Neutrophil (primary cell): ENCODE results near the gene MAP3K13.

Source experiments
- H3K27ac ChIP-seq: fragments of 200-600 bp; sonication (generic); 2 replicates; pipeline ENCODE4 v1.5.1; 2016; ENCODE audit warnings: mild to moderate bottlenecking, moderate library complexity
- H3K27me3 ChIP-seq: fragments of 200-600 bp; sonication (generic); 2 replicates; pipeline ENCODE4 v1.6.0; 2016; ENCODE audit warnings: mild to moderate bottlenecking
- H3K36me3 ChIP-seq: fragments of 200-600 bp; sonication (generic); 2 replicates; pipeline ENCODE4 v1.5.1; 2017
- H3K4me1 ChIP-seq, 2 experiments: fragments of 200-600 bp in 1 of 2; sonication (generic) in 1 of 2; 1 replicate in 1 of 2; 2 replicates in 1 of 2; pipeline versions ENCODE4 v1.5.1 to v1.6.1; 2013 to 2016; ENCODE audit warnings: low read depth in 1 of 2, low read length in 1 of 2, mild to moderate bottlenecking in 1 of 2, moderate library complexity in 1 of 2; ENCODE audit not compliant: control insufficient read depth in 1 of 2, insufficient read depth in 1 of 2
- H3K4me3 ChIP-seq, 2 experiments: fragments of 200-600 bp in 1 of 2; sonication (generic) in 1 of 2; 1 replicate in 1 of 2; 2 replicates in 1 of 2; pipeline ENCODE4 v1.5.1; 2013 to 2016; ENCODE audit warnings: low read depth in 1 of 2, low read length in 1 of 2, mild to moderate bottlenecking in 1 of 2, moderate library complexity in 1 of 2
- H3K9me3 ChIP-seq: fragments of 200-600 bp; sonication (generic); 2 replicates; pipeline ENCODE4 v1.5.1; 2016
- TF ChIP-seq, protein P1 (sequence below): fragments of 200-600 bp; sonication (generic); IDR thresholded peaks from 2 replicates; pipeline ENCODE4 v1.5.1; 2016; ENCODE audit warnings: antibody characterized with exemption

Gene MAP3K13

GRCh38 chr3:185335799-185336198 lies 27.1 kb upstream of the MAP3K13 start:
- Histone ChIP-seq H3K27me3 (no peaks in the 10 kb centered on the region), H3K27ac (no peak overlapping the region), H3K36me3 (no peaks in the 10 kb centered on the region), H3K4me3 (no peak overlapping the region), H3K4me1 (peaks cover 17 to 22% of the 10 kb centered on the region in 2 experiments), H3K9me3 (no peaks in the 10 kb centered on the region)
- TF ChIP-seq, protein P1, sequence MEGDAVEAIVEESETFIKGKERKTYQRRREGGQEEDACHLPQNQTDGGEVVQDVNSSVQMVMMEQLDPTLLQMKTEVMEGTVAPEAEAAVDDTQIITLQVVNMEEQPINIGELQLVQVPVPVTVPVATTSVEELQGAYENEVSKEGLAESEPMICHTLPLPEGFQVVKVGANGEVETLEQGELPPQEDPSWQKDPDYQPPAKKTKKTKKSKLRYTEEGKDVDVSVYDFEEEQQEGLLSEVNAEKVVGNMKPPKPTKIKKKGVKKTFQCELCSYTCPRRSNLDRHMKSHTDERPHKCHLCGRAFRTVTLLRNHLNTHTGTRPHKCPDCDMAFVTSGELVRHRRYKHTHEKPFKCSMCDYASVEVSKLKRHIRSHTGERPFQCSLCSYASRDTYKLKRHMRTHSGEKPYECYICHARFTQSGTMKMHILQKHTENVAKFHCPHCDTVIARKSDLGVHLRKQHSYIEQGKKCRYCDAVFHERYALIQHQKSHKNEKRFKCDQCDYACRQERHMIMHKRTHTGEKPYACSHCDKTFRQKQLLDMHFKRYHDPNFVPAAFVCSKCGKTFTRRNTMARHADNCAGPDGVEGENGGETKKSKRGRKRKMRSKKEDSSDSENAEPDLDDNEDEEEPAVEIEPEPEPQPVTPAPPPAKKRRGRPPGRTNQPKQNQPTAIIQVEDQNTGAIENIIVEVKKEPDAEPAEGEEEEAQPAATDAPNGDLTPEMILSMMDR, result no peak

DNA sequence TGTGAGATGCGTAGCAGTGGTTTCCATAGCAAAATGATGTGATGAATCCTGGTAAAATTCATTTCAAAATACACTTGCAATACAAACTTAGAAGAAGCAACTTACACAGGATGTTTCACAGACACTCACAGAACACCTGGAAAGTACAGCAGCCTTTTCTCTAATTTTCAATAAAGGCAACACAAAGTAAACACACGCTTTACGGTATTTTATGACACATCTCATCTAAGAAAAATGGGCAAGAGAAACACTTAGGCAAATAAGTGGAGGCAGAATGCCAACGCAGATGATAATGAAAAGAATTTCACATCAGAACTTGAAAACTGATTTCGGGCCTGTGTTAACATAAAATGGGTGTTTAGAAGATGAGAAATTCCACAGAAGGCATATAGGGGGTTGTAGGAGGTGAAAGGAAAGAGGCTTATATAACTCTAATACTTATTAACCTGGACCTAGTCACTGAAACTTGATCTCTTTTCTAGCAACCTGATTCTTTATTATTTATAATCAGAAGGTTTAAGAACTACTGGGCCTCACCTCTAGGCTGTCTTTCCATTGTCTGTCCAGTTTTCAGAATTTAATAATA lies 25.6 kb upstream of the MAP3K13 start:
- Histone ChIP-seq H3K4me3 (no peak overlapping the region), H3K4me1 (peaks cover 8 to 14% of the 10 kb centered on the region in 2 experiments), H3K27me3 (no peaks in the 10 kb centered on the region), H3K27ac (no peak overlapping the region), H3K36me3 (no peaks in the 10 kb centered on the region), H3K9me3 (no peaks in the 10 kb centered on the region)
- TF ChIP-seq, protein P1, result no peak

DNA sequence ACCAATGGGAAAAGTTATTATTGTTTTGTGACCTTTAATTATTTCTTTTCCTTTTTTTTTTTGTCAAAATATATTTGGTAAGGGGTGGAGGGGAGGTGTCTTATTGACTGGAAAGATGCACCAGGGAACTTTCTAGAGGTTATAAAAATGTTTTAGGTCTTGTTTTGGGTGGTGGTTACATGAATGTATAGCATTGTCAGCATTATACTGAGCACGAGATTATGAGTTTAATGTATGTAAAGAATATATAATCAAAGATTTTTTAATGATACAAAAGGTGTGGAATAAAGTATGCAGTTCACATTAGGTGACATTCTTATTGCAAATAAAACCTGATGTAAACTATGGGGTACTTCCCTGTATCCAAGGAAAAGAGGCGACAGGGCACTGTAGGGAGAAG lies 23.0 kb upstream of the MAP3K13 start:
- Histone ChIP-seq H3K9me3 (no peaks in the 10 kb centered on the region), H3K4me3 (no peak overlapping the region), H3K27me3 (no peaks in the 10 kb centered on the region), H3K27ac (no peak overlapping the region), H3K36me3 (no peaks in the 10 kb centered on the region), H3K4me1 (peaks cover 0 to 15% of the 10 kb centered on the region in 2 experiments)
- TF ChIP-seq, protein P1, result no peak

GRCh38 chr3:185340751-185341150 lies 22.2 kb upstream of the MAP3K13 start:
- no peaks in the 10 kb centered on the region for H3K9me3 ChIP-seq
- H3K4me1 ChIP-seq, result peaks cover 0 to 15% of the 10 kb centered on the region in 2 experiments
- H3K27ac ChIP-seq, result no peak overlapping the region
- no peaks in the 10 kb centered on the region for H3K36me3 ChIP-seq
- H3K27me3 ChIP-seq, result no peaks in the 10 kb centered on the region
- TF ChIP-seq, protein P1, result no peak
- no peak overlapping the region for H3K4me3 ChIP-seq

GRCh38 chr3:185341616-185342458 lies 21.1 kb upstream of the MAP3K13 start:
- no peak overlapping the region for H3K4me3 ChIP-seq
- no peak overlapping the region for H3K27ac ChIP-seq
- no peaks in the 10 kb centered on the region for H3K36me3 ChIP-seq
- TF ChIP-seq, protein P1, result no peak
- no peaks in the 10 kb centered on the region for H3K27me3 ChIP-seq
- no peaks in the 10 kb centered on the region for H3K9me3 ChIP-seq
- H3K4me1 ChIP-seq, result peaks cover 0 to 15% of the 10 kb centered on the region in 2 experiments
